ENCODE measurements around the gene GALK2.

Gene GALK2

GRCh38 chr15:49124371-49124770 is 45.7 kb upstream of the GALK2 start:
- H3K14ac ChIP-seq (ENCODE audit: low read length): no peak overlapping the region
- no peak for DNase-seq (ENCODE audit: low spot score)
- no peak overlapping the region for H3K9ac ChIP-seq (ENCODE audit: low read depth, low read length, poor library complexity)
- no peak overlapping the region for H3K4ac ChIP-seq (ENCODE audit: low read length)
- H3K27me3 ChIP-seq (ENCODE audit: control insufficient read depth in 3 of 3, insufficient read depth in 3 of 3, low read depth in 1 of 3, low read length in 3 of 3): no peaks in the 10 kb centered on the region
- H3K18ac ChIP-seq (ENCODE audit: low read length): no peak overlapping the region
- no peak overlapping the region for H2AFZ ChIP-seq (ENCODE audit: low read length)
- no peak overlapping the region for H4K8ac ChIP-seq (ENCODE audit: low read depth, low read length)
- H3K4me2 ChIP-seq (ENCODE audit: insufficient read depth, low read length, poor library complexity, severe bottlenecking): no peak overlapping the region
- WGBS, 2 donors (ENCODE audit: extremely low coverage in 2 of 2, insufficient read length in 2 of 2, insufficient replicate concordance in 1 of 2): no CpG with 5 or more reads among the region's 2 CpGs
- H3K36me3 ChIP-seq (replicated peaks in 1 of 2; ENCODE audit: control insufficient read depth in 2 of 2, insufficient read depth in 2 of 2, low read length in 2 of 2): peaks cover 6 to 61% of the 10 kb centered on the region in 2 donors
- no peak overlapping the region for H3K27ac ChIP-seq (replicated peaks; ENCODE audit: low read length)
- no peak overlapping the region for H2BK15ac ChIP-seq (ENCODE audit: low read length)
- H3K23ac ChIP-seq (ENCODE audit: low read depth, low read length, poor library complexity): no peak overlapping the region
- H3K4me3 ChIP-seq (ENCODE audit: low read length in 2 of 2): no peak overlapping the region
- no peak overlapping the region for H2AK5ac ChIP-seq (ENCODE audit: low read depth, low read length)
- no peak overlapping the region for H4K91ac ChIP-seq (ENCODE audit: low read depth, low read length, poor library complexity)
- no peak overlapping the region for H2BK120ac ChIP-seq (ENCODE audit: low read depth, low read length)
- no peaks in the 10 kb centered on the region for H3K79me1 ChIP-seq (ENCODE audit: low read depth, low read length)
- no peaks in the 10 kb centered on the region for H3K9me3 ChIP-seq (replicated peaks in 1 of 2; ENCODE audit: control insufficient read depth in 2 of 2, insufficient read depth in 1 of 2, low read depth in 1 of 2, low read length in 2 of 2)
- H3K4me1 ChIP-seq (ENCODE audit: control insufficient read depth in 2 of 2, insufficient read depth in 1 of 2, low read depth in 1 of 2, low read length in 2 of 2): no peaks in the 10 kb centered on the region
- no peak overlapping the region for H2BK5ac ChIP-seq (ENCODE audit: low read length)
- no peak overlapping the region for H2BK12ac ChIP-seq (ENCODE audit: low read length)

DNA sequence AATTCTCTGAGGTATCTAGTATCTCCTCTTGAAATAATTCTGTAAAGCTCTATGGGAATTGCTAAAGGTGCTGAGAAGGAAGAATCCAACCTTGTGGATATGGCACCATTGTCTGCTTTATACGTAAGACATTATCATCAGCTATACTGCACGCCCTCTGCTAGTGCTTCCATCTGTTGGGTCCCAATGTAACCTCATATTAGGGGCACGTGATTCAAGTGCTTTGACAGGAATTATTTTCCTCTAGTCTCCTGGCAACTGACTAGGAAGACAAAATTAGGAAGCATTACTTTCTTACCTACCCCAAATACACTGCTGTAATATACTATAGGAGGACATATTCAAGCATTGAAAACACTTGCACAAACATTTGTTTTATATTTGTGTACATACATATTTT is 38.6 kb upstream of the GALK2 start:
- no peak overlapping the region for H4K8ac ChIP-seq (ENCODE audit: low read depth, low read length)
- WGBS, 2 donors (ENCODE audit: extremely low coverage in 2 of 2, insufficient read length in 2 of 2, insufficient replicate concordance in 1 of 2): no CpG with 5 or more reads among the region's 3 CpGs
- H3K36me3 ChIP-seq (replicated peaks in 1 of 2; ENCODE audit: control insufficient read depth in 2 of 2, insufficient read depth in 2 of 2, low read length in 2 of 2): peaks cover 14 to 98% of the 10 kb centered on the region in 2 donors

GRCh38 chr15:49134683-49135341 is 35.2 kb upstream of the GALK2 start:
- Histone ChIP-seq H3K27me3 (ENCODE audit: control insufficient read depth in 3 of 3, insufficient read depth in 3 of 3, low read depth in 1 of 3, low read length in 3 of 3) (no peaks in the 10 kb centered on the region), H3K9ac (ENCODE audit: low read depth, low read length, poor library complexity) (no peak overlapping the region), H2BK15ac (ENCODE audit: low read length) (no peak overlapping the region), H3K79me1 (ENCODE audit: low read depth, low read length) (no peaks in the 10 kb centered on the region), H3K14ac (ENCODE audit: low read length) (no peak overlapping the region), H4K8ac (ENCODE audit: low read depth, low read length) (no peak overlapping the region), H3K27ac (replicated peaks; ENCODE audit: low read length) (no peak overlapping the region), H3K4me1 (ENCODE audit: control insufficient read depth in 2 of 2, insufficient read depth in 1 of 2, low read depth in 1 of 2, low read length in 2 of 2) (no peaks in the 10 kb centered on the region), H2AFZ (ENCODE audit: low read length) (no peak overlapping the region), H3K4ac (ENCODE audit: low read length) (no peak overlapping the region), H2AK5ac (ENCODE audit: low read depth, low read length) (no peak overlapping the region), H4K91ac (ENCODE audit: low read depth, low read length, poor library complexity) (no peak overlapping the region), H3K4me2 (ENCODE audit: insufficient read depth, low read length, poor library complexity, severe bottlenecking) (no peak overlapping the region), H2BK120ac (ENCODE audit: low read depth, low read length) (no peak overlapping the region), H3K23ac (ENCODE audit: low read depth, low read length, poor library complexity) (no peak overlapping the region), H3K4me3 (ENCODE audit: low read length in 2 of 2) (no peak overlapping the region), H2BK5ac (ENCODE audit: low read length) (no peak overlapping the region), H2BK12ac (ENCODE audit: low read length) (no peak overlapping the region), H3K9me3 (replicated peaks in 1 of 2; ENCODE audit: control insufficient read depth in 2 of 2, insufficient read depth in 1 of 2, low read depth in 1 of 2, low read length in 2 of 2) (no peaks in the 10 kb centered on the region), H3K36me3 (replicated peaks in 1 of 2; ENCODE audit: control insufficient read depth in 2 of 2, insufficient read depth in 2 of 2, low read length in 2 of 2) (peaks cover 8 to 98% of the 10 kb centered on the region in 2 donors), H3K18ac (ENCODE audit: low read length) (no peak overlapping the region)
- DNase-seq (ENCODE audit: low spot score): no peak
- no CpG with 5 or more reads among the region's 5 CpGs for WGBS, 2 donors (ENCODE audit: extremely low coverage in 2 of 2, insufficient read length in 2 of 2, insufficient replicate concordance in 1 of 2)

More for the DNA sequence above, 38.6 kb upstream of the GALK2 start:
- Histone ChIP-seq H2BK5ac (ENCODE audit: low read length) (no peak overlapping the region), H2BK15ac (ENCODE audit: low read length) (no peak overlapping the region), H2AFZ (ENCODE audit: low read length) (no peak overlapping the region), H3K27ac (replicated peaks; ENCODE audit: low read length) (no peak overlapping the region), H3K4me1 (ENCODE audit: control insufficient read depth in 2 of 2, insufficient read depth in 1 of 2, low read depth in 1 of 2, low read length in 2 of 2) (no peaks in the 10 kb centered on the region), H3K27me3 (ENCODE audit: control insufficient read depth in 3 of 3, insufficient read depth in 3 of 3, low read depth in 1 of 3, low read length in 3 of 3) (no peaks in the 10 kb centered on the region), H4K91ac (ENCODE audit: low read depth, low read length, poor library complexity) (no peak overlapping the region), H3K14ac (ENCODE audit: low read length) (no peak overlapping the region), H3K23ac (ENCODE audit: low read depth, low read length, poor library complexity) (no peak overlapping the region), H3K4me3 (ENCODE audit: low read length in 2 of 2) (no peak overlapping the region), H2AK5ac (ENCODE audit: low read depth, low read length) (no peak overlapping the region), H3K79me1 (ENCODE audit: low read depth, low read length) (no peaks in the 10 kb centered on the region), H2BK120ac (ENCODE audit: low read depth, low read length) (no peak overlapping the region), H3K9ac (ENCODE audit: low read depth, low read length, poor library complexity) (no peak overlapping the region), H3K4me2 (ENCODE audit: insufficient read depth, low read length, poor library complexity, severe bottlenecking) (no peak overlapping the region), H3K9me3 (replicated peaks in 1 of 2; ENCODE audit: control insufficient read depth in 2 of 2, insufficient read depth in 1 of 2, low read depth in 1 of 2, low read length in 2 of 2) (no peaks in the 10 kb centered on the region), H3K18ac (ENCODE audit: low read length) (no peak overlapping the region), H3K4ac (ENCODE audit: low read length) (no peak overlapping the region), H2BK12ac (ENCODE audit: low read length) (no peak overlapping the region)
- no peak for DNase-seq (ENCODE audit: low spot score)

DNA sequence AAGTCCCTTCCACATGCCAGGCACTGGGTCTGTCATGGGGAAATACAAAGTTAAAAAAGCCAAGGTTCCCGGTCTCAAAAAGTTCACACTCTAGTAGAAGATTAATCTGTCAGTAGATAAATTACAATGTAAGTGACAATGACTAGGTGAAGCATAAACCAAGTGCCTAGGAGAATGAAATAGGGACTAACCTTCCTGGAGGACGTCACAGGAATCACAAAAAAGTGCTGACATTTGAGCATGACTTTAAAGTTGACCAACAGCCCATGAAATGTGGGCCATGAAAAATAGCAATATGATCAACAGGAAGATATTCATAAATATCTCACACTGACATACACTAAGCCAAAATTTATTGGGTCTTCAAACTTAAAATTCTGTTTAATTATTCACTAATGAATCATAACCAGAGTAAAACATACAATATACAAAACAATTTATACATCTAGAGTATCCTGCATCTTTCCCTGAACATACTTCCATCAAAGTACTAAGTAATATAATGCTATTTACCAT is 34.6 kb upstream of the GALK2 start:
- no peak overlapping the region for H3K4ac ChIP-seq (ENCODE audit: low read length)
- no CpG with 5 or more reads among the region's 2 CpGs for WGBS, 2 donors (ENCODE audit: extremely low coverage in 2 of 2, insufficient read length in 2 of 2, insufficient replicate concordance in 1 of 2)
- H2BK120ac ChIP-seq (ENCODE audit: low read depth, low read length): no peak overlapping the region

More for the DNA sequence above, 34.6 kb upstream of the GALK2 start:
- H3K79me1 ChIP-seq (ENCODE audit: low read depth, low read length): no peaks in the 10 kb centered on the region
- no peak overlapping the region for H2BK5ac ChIP-seq (ENCODE audit: low read length)
- no peak overlapping the region for H2AK5ac ChIP-seq (ENCODE audit: low read depth, low read length)
- no peaks in the 10 kb centered on the region for H3K27me3 ChIP-seq (ENCODE audit: control insufficient read depth in 3 of 3, insufficient read depth in 3 of 3, low read depth in 1 of 3, low read length in 3 of 3)
- no peaks in the 10 kb centered on the region for H3K9me3 ChIP-seq (replicated peaks in 1 of 2; ENCODE audit: control insufficient read depth in 2 of 2, insufficient read depth in 1 of 2, low read depth in 1 of 2, low read length in 2 of 2)
- H3K4me1 ChIP-seq (ENCODE audit: control insufficient read depth in 2 of 2, insufficient read depth in 1 of 2, low read depth in 1 of 2, low read length in 2 of 2): no peaks in the 10 kb centered on the region
- H3K4me2 ChIP-seq (ENCODE audit: insufficient read depth, low read length, poor library complexity, severe bottlenecking): no peak overlapping the region
- no peak overlapping the region for H3K9ac ChIP-seq (ENCODE audit: low read depth, low read length, poor library complexity)
- no peak overlapping the region for H3K4me3 ChIP-seq (ENCODE audit: low read length in 2 of 2)
- H3K18ac ChIP-seq (ENCODE audit: low read length): no peak overlapping the region
- H3K14ac ChIP-seq (ENCODE audit: low read length): no peak overlapping the region
- no peak overlapping the region for H4K8ac ChIP-seq (ENCODE audit: low read depth, low read length)
- H3K23ac ChIP-seq (ENCODE audit: low read depth, low read length, poor library complexity): no peak overlapping the region
- H3K36me3 ChIP-seq (replicated peaks in 1 of 2; ENCODE audit: control insufficient read depth in 2 of 2, insufficient read depth in 2 of 2, low read length in 2 of 2): peaks cover 8 to 98% of the 10 kb centered on the region in 2 donors
- no peak overlapping the region for H3K27ac ChIP-seq (replicated peaks; ENCODE audit: low read length)
- DNase-seq (ENCODE audit: low spot score): no peak
- no peak overlapping the region for H2BK12ac ChIP-seq (ENCODE audit: low read length)
- H4K91ac ChIP-seq (ENCODE audit: low read depth, low read length, poor library complexity): no peak overlapping the region
- H2AFZ ChIP-seq (ENCODE audit: low read length): no peak overlapping the region
- H2BK15ac ChIP-seq (ENCODE audit: low read length): no peak overlapping the region
